Activated gamma-delta T cell treated with anti-CD3 and anti-CD28 coated beads, Interleukin-2, amount 50 U/mL, for 16 hours (primary cell): ENCODE measurements around the gene KCNT2.
"Not testable (repeated sequence)": the region's sequence is repeated elsewhere in the genome, so short reads cannot be mapped to it uniquely, and the experiment has no call there.

Experiments used
- DNase-seq: peaks from one replicate; pipeline ENCODE4 v3.0.0-alpha.2; 2020; ENCODE audit warnings: low read depth

The KCNT2 gene

GRCh38 chr1:196590959-196591358, 17.3 kb downstream of the KCNT2 start:
- DNase-seq = no peak

- DNase-seq = no peak
Observed at GRCh38 chr1:196590012-196590708, 18.1 kb downstream of the KCNT2 start.

GRCh38 chr1:196584696-196585095, 23.5 kb downstream of the KCNT2 start:
- no peak for DNase-seq

- DNase-seq = no peak
Observed at GRCh38 chr1:196577386-196577785, 30.9 kb downstream of the KCNT2 start.

GRCh38 chr1:196573226-196573625, 35.0 kb downstream of the KCNT2 start:
- no peak for DNase-seq

GRCh38 chr1:196567238-196567637, 41.0 kb downstream of the KCNT2 start:
- no peak for DNase-seq

- no peak for DNase-seq
Observed at GRCh38 chr1:196563768-196564167, 44.5 kb downstream of the KCNT2 start.

- no peak for DNase-seq
Observed at GRCh38 chr1:196559314-196559713, 48.9 kb downstream of the KCNT2 start.

- no peak for DNase-seq
Observed at GRCh38 chr1:196558411-196558810, 49.8 kb downstream of the KCNT2 start.

GRCh38 chr1:196557797-196558196, 50.4 kb downstream of the KCNT2 start:
- no peak for DNase-seq

GRCh38 chr1:196550731-196551130, 57.5 kb downstream of the KCNT2 start:
- DNase-seq = no peak

GRCh38 chr1:196546272-196547111, 61.7 kb downstream of the KCNT2 start:
- no peak for DNase-seq

GRCh38 chr1:196545222-196545621, 63.0 kb downstream of the KCNT2 start:
- DNase-seq = no peak

GRCh38 chr1:196544617-196545016, 63.6 kb downstream of the KCNT2 start:
- no peak for DNase-seq

- DNase-seq = no peak
Observed at GRCh38 chr1:196543833-196544232, 64.4 kb downstream of the KCNT2 start.

GRCh38 chr1:196538473-196538872, 69.8 kb downstream of the KCNT2 start:
- DNase-seq = no peak

- no peak for DNase-seq
Observed at GRCh38 chr1:196535727-196536126, 72.5 kb downstream of the KCNT2 start.

- no peak for DNase-seq
Observed at GRCh38 chr1:196531737-196532524, 76.3 kb downstream of the KCNT2 start.

GRCh38 chr1:196527919-196528318, 80.3 kb downstream of the KCNT2 start:
- no peak for DNase-seq

GRCh38 chr1:196522574-196523345, 85.5 kb downstream of the KCNT2 start:
- not testable (repeated sequence) for DNase-seq

- no peak for DNase-seq
Observed at GRCh38 chr1:196517193-196517592, 91.0 kb downstream of the KCNT2 start.

GRCh38 chr1:196516373-196516772, 91.9 kb downstream of the KCNT2 start:
- DNase-seq = no peak
